SK-N-SH (cell line): ENCODE results near the gene WDFY1. TPM values are rescaled to one million over a fixed set of nuclear protein-coding genes. Genes with fewer than 3 reads are reported as not detected.

ENCODE experiments used
- CTCF ChIA-PET: fragments of 300-600, 350-600 bp; formaldehyde crosslinking; extraction: SDS; loops from one replicate; lab custom pipeline; 2021; lab: Yijun Ruan, JAX
- POLR2A ChIA-PET: fragments of 350-600 bp; sonication (Branson Sonifier 250); formaldehyde crosslinking; extraction: SDS; loops from one replicate; lab custom pipeline; 2020; ENCODE audit warnings: antibody characterized with exemption, inconsistent platforms; lab: Yijun Ruan, JAX
- DNase-seq: peaks from one replicate; pipeline ENCODE4 v3.0.0; 2012
- H2AFZ ChIP-seq: fragments of 200-600 bp; sonication (generic); 2 replicates; pipeline ENCODE4 v1.8.1; 2016; ENCODE audit warnings: antibody characterized with exemption, mild to moderate bottlenecking, low read depth
- H3F3A ChIP-seq: fragments of 200-600 bp; sonication (generic); replicated peaks from 2 replicates; pipeline ENCODE3; 2016; ENCODE audit warnings: antibody characterized with exemption, mild to moderate bottlenecking; ENCODE audit not compliant: insufficient read depth
- H3K27ac ChIP-seq, 2 experiments: fragments of 200-500 bp in 1 of 2; fragments of 200-600 bp in 1 of 2; sonication (Bioruptor generic) in 1 of 2; sonication (generic), shearing (Covaris generic) in 1 of 2; 2 replicates each; pipeline versions ENCODE4 v1.5.1 to v1.6.1; 2014 to 2016; ENCODE audit warnings: low read depth in 2 of 2, inconsistent platforms in 1 of 2, low read length in 1 of 2, mild to moderate bottlenecking in 1 of 2, mixed read lengths in 1 of 2
- H3K27me3 ChIP-seq: fragments of 200-600 bp; sonication (generic), shearing (Covaris generic); 2 replicates; pipeline ENCODE4 v1.6.1; 2016; ENCODE audit warnings: mixed run types; ENCODE audit not compliant: insufficient read depth
- H3K36me3 ChIP-seq, 2 experiments: fragments of 200-500 bp in 1 of 2; fragments of 200-600 bp in 1 of 2; sonication (Bioruptor generic) in 1 of 2; sonication (generic) in 1 of 2; replicated peaks in 1 of 2; 2 replicates each; pipeline versions ENCODE3 to v1.5.1; 2014 to 2016; ENCODE audit warnings: low read length in 1 of 2, mild to moderate bottlenecking in 1 of 2; ENCODE audit not compliant: insufficient read depth in 2 of 2, control insufficient read depth in 1 of 2
- H3K4me1 ChIP-seq, 2 experiments: fragments of 200-500 bp in 1 of 2; fragments of 200-600 bp in 1 of 2; sonication (Bioruptor generic) in 1 of 2; sonication (generic), shearing (Covaris generic) in 1 of 2; 2 replicates each; pipeline versions ENCODE4 v1.5.1 to v1.6.1; 2014 to 2016; ENCODE audit warnings: low read depth in 1 of 2, low read length in 1 of 2, mixed run types in 1 of 2; ENCODE audit not compliant: insufficient read depth in 2 of 2, control insufficient read depth in 1 of 2
- H3K4me2 ChIP-seq: fragments of 200-600 bp; sonication (generic), shearing (Covaris generic); 2 replicates; pipeline ENCODE4 v1.6.1; 2017; ENCODE audit warnings: mixed run types
- H3K4me3 ChIP-seq, 2 experiments: fragments of 200-500 bp in 1 of 2; fragments of 200-600 bp in 1 of 2; sonication (Bioruptor generic) in 1 of 2; sonication (generic), shearing (Covaris generic) in 1 of 2; 2 replicates each; pipeline versions ENCODE4 v1.5.1 to v1.8.1; 2014 to 2016; ENCODE audit warnings: low read depth in 2 of 2, inconsistent platforms in 1 of 2, low read length in 1 of 2, mild to moderate bottlenecking in 1 of 2, mixed read lengths in 1 of 2, moderate library complexity in 1 of 2
- H3K79me2 ChIP-seq: fragments of 200-600 bp; sonication (generic); 2 replicates; pipeline ENCODE4 v1.8.1; 2017; ENCODE audit warnings: mild to moderate bottlenecking; ENCODE audit not compliant: insufficient read depth
- H3K9ac ChIP-seq: fragments of 200-600 bp; sonication (generic); 2 replicates; pipeline ENCODE4 v1.6.1; 2017; ENCODE audit warnings: mixed run types
- H3K9me2 ChIP-seq: fragments of 200-600 bp; sonication (generic); 2 replicates; pipeline ENCODE4 v1.6.1; 2017; ENCODE audit warnings: mixed run types
- H3K9me3 ChIP-seq: fragments of 200-600 bp; sonication (generic); 2 replicates; pipeline ENCODE4 v1.6.1; 2017; ENCODE audit warnings: mixed run types, mild to moderate bottlenecking, moderate library complexity
- H4K20me1 ChIP-seq: fragments of 200-600 bp; sonication (generic); 2 replicates; pipeline ENCODE4 v1.6.1; 2017; ENCODE audit warnings: mild to moderate bottlenecking, mixed run types; ENCODE audit not compliant: insufficient read depth
- CHD2 ChIP-seq: fragments of 150-350 bp; IDR thresholded peaks from 2 replicates; pipeline ENCODE4 v1.6.1; 2018; ENCODE audit warnings: low read length; ENCODE audit not compliant: partially characterized antibody
- ELF1 ChIP-seq: IDR thresholded peaks from 2 replicates; pipeline ENCODE4 v1.4.0; 2012
- FOSL2 ChIP-seq: IDR thresholded peaks from 2 replicates; pipeline ENCODE4 v1.4.0; 2012; ENCODE audit warnings: low read depth, mild to moderate bottlenecking, moderate library complexity, borderline replicate concordance
- FOXJ3 ChIP-seq: sonication (generic); formaldehyde crosslinking; IDR thresholded peaks from 2 replicates; pipeline ENCODE4 v1.5.1; 2020; ENCODE audit warnings: mild to moderate bottlenecking, missing genetic modification reagents
- FOXM1 ChIP-seq: IDR thresholded peaks from 2 replicates; pipeline ENCODE4 v1.4.0; 2012; ENCODE audit warnings: low read depth, mild to moderate bottlenecking
- MEF2A ChIP-seq: IDR thresholded peaks from 2 replicates; pipeline ENCODE4 v1.4.0; 2012; ENCODE audit warnings: low read depth, borderline replicate concordance
- MXI1 ChIP-seq: IDR thresholded peaks from 2 replicates; pipeline ENCODE4 v1.6.1; 2012; ENCODE audit warnings: mild to moderate bottlenecking, low read depth, low read length, improper control_type of control experiment
- NRF1 ChIP-seq: IDR thresholded peaks from 2 replicates; pipeline ENCODE4 v1.6.1; 2012; ENCODE audit warnings: low read depth, mild to moderate bottlenecking, low read length
- POLR2AphosphoS5 ChIP-seq: IDR thresholded peaks from 2 replicates; pipeline ENCODE4 v1.6.1; 2012; ENCODE audit warnings: low read depth, low read length
- RCOR1 ChIP-seq: fragments of 150-350 bp; IDR thresholded peaks from 2 replicates; pipeline ENCODE4 v1.6.1; 2017; ENCODE audit warnings: antibody characterized with exemption, low read length
- RFX5 ChIP-seq: IDR thresholded peaks from 2 replicates; pipeline ENCODE4 v1.6.1; 2012; ENCODE audit warnings: mild to moderate bottlenecking, improper control_type of control experiment, low read length
- SMC3 ChIP-seq: IDR thresholded peaks from 2 replicates; pipeline ENCODE4 v1.6.1; 2012; ENCODE audit warnings: low read depth, low read length, improper control_type of control experiment
- TAF1 ChIP-seq: IDR thresholded peaks from 2 replicates; pipeline ENCODE4 v1.6.1; 2012; ENCODE audit warnings: low read depth, mild to moderate bottlenecking, low read length, moderate library complexity, borderline replicate concordance
- TEAD4 ChIP-seq: IDR thresholded peaks from 2 replicates; pipeline ENCODE4 v1.4.0; 2012; ENCODE audit warnings: mild to moderate bottlenecking, borderline replicate concordance; ENCODE audit not compliant: insufficient read depth
- WGBS: methylation state at CpG from one replicate; pipeline ENCODE4 v1.1.6; 2017; ENCODE audit warnings: low lambda C conversion rate; 5-methylcytosine and 5-hydroxymethylcytosine counted together
- polyA plus RNA-seq, 3 experiments: library from polyadenylated mRNA; depleted of rRNA; stranded (reverse); fragments of >200 nt; gene quantifications; 2 replicates each; pipeline ENCODE4 v1.2.3, GENCODE V29; 2012
- TF ChIP-seq, protein P1 (sequence below): IDR thresholded peaks from 2 replicates; pipeline ENCODE4 v1.6.1; 2012; ENCODE audit warnings: mild to moderate bottlenecking, low read depth, low read length, moderate library complexity
- TF ChIP-seq, protein P2 (sequence below): IDR thresholded peaks from 2 replicates; pipeline ENCODE4 v1.4.0; 2012; ENCODE audit warnings: low read depth
- TF ChIP-seq, protein P3 (sequence below): fragments of 150-350 bp; IDR thresholded peaks from 2 replicates; pipeline ENCODE4 v1.6.1; 2017; ENCODE audit warnings: antibody characterized with exemption, low read length, low read depth, borderline replicate concordance
- TF ChIP-seq, protein P4 (sequence below): fragments of 150-350 bp; IDR thresholded peaks from 2 replicates; pipeline ENCODE4 v1.6.1; 2016; ENCODE audit warnings: mild to moderate bottlenecking, low read depth, low read length

The WDFY1 gene
- polyA plus RNA-seq, 1 of the 3 experiments (the other 2 are of a cell fraction) = 21.7 TPM

DNA sequence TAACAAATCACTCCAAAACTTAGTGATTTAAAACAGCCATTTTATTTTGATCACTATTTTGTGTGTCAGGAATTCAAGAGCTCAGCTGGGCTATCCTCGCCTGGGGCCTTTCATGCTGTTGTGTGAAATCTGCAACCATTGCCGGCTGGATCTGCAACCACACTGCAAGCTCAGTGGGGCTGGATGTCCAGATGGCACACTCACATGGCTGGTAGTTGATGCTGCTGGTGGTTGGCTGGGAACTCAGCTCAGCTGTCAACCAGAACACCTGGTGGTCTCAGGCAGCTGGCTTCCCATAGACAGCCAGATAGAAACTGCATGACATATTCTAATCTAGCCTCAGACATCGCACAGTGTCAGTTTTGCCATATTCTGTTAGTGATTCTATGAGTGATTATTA lies 77.1 kb downstream of the WDFY1 start:
- Histone ChIP-seq H3K9me3 (no peaks in the 10 kb centered on the region), H3K27ac (no peak overlapping the region), H3K9me2 (no peaks in the 10 kb centered on the region), H3K27me3 (no peaks in the 10 kb centered on the region), H3K4me2 (no peak overlapping the region), H3K9ac (no peak overlapping the region), H3K79me2 (no peaks in the 10 kb centered on the region), H2AFZ (no peak overlapping the region), H4K20me1 (no peaks in the 10 kb centered on the region), H3K4me1 (peaks cover 0 to 9% of the 10 kb centered on the region in 2 experiments; a peak in 1 of 4 replicates), H3K4me3 (no peak overlapping the region), H3K36me3 (peaks cover 0 to 7% of the 10 kb centered on the region in 2 experiments), H3F3A (no peaks in the 10 kb centered on the region)
- 97% methylated on average over 3 of the region's 3 CpGs for WGBS
- peak; percentile 19; the same call in 1 of the 2 replicates for TF ChIP-seq MXI1
- no peak for TF ChIP-seq RFX5
- TF ChIP-seq, protein P1, sequence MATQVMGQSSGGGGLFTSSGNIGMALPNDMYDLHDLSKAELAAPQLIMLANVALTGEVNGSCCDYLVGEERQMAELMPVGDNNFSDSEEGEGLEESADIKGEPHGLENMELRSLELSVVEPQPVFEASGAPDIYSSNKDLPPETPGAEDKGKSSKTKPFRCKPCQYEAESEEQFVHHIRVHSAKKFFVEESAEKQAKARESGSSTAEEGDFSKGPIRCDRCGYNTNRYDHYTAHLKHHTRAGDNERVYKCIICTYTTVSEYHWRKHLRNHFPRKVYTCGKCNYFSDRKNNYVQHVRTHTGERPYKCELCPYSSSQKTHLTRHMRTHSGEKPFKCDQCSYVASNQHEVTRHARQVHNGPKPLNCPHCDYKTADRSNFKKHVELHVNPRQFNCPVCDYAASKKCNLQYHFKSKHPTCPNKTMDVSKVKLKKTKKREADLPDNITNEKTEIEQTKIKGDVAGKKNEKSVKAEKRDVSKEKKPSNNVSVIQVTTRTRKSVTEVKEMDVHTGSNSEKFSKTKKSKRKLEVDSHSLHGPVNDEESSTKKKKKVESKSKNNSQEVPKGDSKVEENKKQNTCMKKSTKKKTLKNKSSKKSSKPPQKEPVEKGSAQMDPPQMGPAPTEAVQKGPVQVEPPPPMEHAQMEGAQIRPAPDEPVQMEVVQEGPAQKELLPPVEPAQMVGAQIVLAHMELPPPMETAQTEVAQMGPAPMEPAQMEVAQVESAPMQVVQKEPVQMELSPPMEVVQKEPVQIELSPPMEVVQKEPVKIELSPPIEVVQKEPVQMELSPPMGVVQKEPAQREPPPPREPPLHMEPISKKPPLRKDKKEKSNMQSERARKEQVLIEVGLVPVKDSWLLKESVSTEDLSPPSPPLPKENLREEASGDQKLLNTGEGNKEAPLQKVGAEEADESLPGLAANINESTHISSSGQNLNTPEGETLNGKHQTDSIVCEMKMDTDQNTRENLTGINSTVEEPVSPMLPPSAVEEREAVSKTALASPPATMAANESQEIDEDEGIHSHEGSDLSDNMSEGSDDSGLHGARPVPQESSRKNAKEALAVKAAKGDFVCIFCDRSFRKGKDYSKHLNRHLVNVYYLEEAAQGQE = no peak
- no peak for TF ChIP-seq NRF1
- TF ChIP-seq, protein P2, sequence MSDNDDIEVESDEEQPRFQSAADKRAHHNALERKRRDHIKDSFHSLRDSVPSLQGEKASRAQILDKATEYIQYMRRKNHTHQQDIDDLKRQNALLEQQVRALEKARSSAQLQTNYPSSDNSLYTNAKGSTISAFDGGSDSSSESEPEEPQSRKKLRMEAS = no peak
- no peak for TF ChIP-seq FOSL2
- no peak for TF ChIP-seq FOXM1
- DNase-seq = no peak
- POLR2A ChIA-PET = no interaction called here
- CTCF ChIA-PET = no interaction called here

DNA sequence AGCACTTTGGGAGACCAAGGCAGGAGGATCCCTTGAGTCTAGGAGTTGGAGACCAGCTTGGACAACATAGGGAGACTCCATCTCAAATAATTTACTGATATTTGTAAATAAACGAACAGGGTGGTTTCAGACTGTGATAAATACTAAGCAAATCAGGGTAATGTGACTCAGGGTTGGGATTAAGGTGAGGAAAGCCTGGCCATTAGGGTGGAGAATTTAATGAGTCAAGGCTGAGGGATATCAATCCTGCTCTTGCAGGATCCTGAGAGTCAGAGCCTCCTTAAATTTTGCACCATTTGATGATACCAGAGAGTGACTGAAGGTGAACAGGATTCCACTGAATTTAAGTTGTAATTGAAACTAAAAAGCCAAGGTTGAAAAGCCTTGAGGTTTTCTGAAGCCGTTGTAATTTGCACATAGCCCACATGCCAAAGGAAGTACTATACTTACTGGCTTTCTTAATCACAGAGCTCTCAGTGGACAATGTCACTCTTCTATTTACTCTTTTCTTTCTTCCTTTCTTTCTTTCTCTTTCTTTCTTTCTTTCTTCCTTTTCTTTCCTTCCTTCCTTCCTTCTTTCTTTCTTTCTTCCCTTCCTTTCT lies 79.1 kb downstream of the WDFY1 start:
- no peak overlapping the region for H3K4me3 ChIP-seq
- no peaks in the 10 kb centered on the region for H3K9me2 ChIP-seq
- no peaks in the 10 kb centered on the region for H3K9me3 ChIP-seq
- no peaks in the 10 kb centered on the region for H3K27me3 ChIP-seq
- no peak overlapping the region for H3K4me2 ChIP-seq
- no peak for DNase-seq
- no peak overlapping the region for H3K9ac ChIP-seq
- H2AFZ ChIP-seq = no peak overlapping the region
- no peaks in the 10 kb centered on the region for H4K20me1 ChIP-seq
- no peaks in the 10 kb centered on the region for H3K79me2 ChIP-seq
- H3K4me1 ChIP-seq = peaks cover 0 to 6% of the 10 kb centered on the region in 2 experiments; a peak in 1 of 4 replicates
- H3F3A ChIP-seq = peaks cover 9% of the 10 kb centered on the region
- 80% methylated on average over 2 of the region's 2 CpGs for WGBS
- ChIA-PET POLR2A (no interaction called here), CTCF (no interaction called here)
- H3K36me3 ChIP-seq = peaks cover 0 to 3% of the 10 kb centered on the region in 2 experiments
- H3K27ac ChIP-seq = no peak overlapping the region
- TF ChIP-seq ELF1 (no peak), TAF1 (no peak), CHD2 (no peak), SMC3 (no peak), TEAD4 (no peak), MXI1 (no peak), RCOR1 (no peak), RFX5 (no peak), MEF2A (no peak), FOXJ3 (no peak), POLR2AphosphoS5 (no peak)
- TF ChIP-seq, protein P3, sequence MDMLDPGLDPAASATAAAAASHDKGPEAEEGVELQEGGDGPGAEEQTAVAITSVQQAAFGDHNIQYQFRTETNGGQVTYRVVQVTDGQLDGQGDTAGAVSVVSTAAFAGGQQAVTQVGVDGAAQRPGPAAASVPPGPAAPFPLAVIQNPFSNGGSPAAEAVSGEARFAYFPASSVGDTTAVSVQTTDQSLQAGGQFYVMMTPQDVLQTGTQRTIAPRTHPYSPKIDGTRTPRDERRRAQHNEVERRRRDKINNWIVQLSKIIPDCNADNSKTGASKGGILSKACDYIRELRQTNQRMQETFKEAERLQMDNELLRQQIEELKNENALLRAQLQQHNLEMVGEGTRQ = no peak
- TF ChIP-seq, protein P4, sequence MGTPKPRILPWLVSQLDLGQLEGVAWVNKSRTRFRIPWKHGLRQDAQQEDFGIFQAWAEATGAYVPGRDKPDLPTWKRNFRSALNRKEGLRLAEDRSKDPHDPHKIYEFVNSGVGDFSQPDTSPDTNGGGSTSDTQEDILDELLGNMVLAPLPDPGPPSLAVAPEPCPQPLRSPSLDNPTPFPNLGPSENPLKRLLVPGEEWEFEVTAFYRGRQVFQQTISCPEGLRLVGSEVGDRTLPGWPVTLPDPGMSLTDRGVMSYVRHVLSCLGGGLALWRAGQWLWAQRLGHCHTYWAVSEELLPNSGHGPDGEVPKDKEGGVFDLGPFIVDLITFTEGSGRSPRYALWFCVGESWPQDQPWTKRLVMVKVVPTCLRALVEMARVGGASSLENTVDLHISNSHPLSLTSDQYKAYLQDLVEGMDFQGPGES = no peak
- TF ChIP-seq, protein P1 = no peak
